Inflammatory macrophage treated with lipopolysaccharide for 1 hour (primary cell): ENCODE results near the gene MTFR1L.

Source experiments
- DNase-seq, 2 donors: peaks; one replicate each; pipeline ENCODE4 v3.0.0-alpha.2; 2020 to 2022

The MTFR1L gene

DNA sequence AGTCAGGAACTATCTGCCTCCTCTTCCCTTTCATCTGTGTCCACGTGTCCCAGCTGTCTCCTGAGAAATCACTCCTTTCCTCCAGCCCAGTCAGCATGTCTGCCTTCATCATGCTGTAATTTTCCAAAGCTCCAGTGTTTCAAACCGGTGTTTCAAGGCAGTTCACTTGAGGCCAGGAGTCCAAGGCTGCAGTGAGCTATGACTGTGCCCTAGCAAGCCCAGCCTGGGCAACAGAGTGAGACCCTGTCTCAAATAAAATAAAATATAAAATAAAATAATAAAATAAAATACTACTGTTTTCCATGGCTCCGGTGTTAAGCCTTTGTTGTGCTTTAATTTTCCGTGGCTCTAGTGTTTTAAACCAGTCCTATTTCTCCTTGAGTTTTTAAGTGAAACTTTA lies 27.6 kb upstream of the MTFR1L start:
- no peak for DNase-seq

DNA sequence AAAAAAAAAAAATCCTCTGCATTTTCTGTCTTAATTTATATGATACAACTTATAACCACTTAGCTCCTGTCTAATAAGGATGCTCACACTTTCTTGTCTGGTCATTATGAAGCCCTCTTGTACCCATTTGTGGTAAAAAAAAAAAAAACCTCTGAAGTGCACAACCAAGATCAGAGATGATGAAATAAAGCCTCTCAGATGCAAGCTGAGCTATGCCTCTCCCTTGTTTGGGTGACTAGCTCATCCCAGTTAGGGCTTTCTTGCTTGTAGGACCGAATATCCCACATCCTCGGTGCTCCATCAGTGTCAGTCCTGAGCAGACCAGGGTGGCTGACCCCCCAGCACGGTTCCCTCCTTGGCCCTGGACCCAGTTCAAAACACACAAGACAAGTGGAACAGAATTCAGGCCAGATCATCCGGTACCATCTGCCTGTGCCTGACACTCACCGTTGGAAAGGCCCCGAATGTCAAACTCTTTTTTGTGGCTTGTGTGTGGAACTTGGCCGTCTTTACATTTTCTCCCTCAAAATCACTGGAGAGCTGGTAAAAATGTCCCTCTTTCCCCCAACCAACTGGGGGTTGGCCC lies 26.1 kb upstream of the MTFR1L start:
- DNase-seq = no peak

GRCh38 chr1:25794325-25794724 lies 25.4 kb upstream of the MTFR1L start:
- no peak for DNase-seq

- DNase-seq = no peak
These were observed 24.5 kb upstream of the MTFR1L start for GRCh38 chr1:25795211-25795610.

- DNase-seq = no peak
These were observed 23.6 kb upstream of the MTFR1L start for GRCh38 chr1:25795946-25796810.

GRCh38 chr1:25796811-25797458 lies 22.8 kb upstream of the MTFR1L start:
- DNase-seq = peak in 1 of 2 donors; percentile 93

DNA sequence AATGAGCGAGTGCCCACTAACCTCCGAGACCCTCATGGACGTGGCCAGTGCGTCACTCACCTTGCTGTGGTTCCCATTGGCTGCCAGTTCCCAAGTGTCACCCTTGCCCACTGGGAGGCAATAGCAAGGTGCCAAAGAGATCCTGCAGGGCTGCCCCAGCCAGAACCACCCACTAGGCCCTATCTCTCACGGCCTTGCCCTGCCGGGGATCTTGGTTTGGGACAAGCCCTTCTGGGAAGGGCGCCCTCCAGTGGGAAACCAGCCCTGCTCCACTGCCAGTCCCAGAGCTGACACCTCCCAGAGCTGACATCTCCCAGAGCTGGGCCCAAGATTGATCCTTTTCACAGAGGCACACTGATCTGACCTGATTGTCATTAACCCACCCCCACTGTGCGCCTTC lies 21.8 kb upstream of the MTFR1L start:
- DNase-seq = peak in 1 of 2 donors; percentile 55

DNA sequence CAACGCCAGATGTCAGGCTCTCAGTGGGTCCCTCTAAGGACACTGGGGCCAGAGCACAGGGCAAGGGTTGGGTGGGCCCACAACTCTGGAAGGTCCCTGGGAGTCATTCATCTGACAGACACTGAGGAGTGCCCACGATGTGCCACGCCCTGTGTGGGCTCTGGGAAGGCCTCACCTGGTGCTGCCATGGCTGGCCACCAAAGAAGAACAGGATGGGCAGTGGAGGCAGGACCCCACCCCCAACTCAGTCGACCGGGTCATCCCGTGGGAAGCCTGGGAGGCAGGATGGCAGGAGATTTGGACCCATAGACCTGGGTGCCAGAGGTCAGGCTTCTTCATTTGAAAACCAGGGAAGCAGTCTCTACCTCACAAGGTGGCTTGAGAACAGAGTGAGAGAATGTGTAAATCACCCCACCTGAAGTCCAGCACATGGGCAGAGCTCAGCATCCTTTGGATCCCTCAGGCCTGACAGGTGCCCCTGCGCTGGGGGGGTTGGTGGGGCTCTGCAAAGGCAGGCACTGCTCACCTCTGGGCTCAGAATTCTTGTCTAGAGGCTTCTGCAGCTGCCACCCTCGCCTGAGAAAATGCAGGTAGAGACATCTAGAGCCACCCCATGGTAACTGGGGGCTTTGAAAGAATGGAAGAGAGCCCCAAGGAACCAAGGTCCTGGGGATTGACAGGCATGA lies 20.9 kb upstream of the MTFR1L start:
- no peak for DNase-seq

GRCh38 chr1:25799352-25799934 lies 20.3 kb upstream of the MTFR1L start:
- DNase-seq = no peak

- no peak for DNase-seq
These were observed 19.6 kb upstream of the MTFR1L start, which contains the start of gene SELENON for GRCh38 chr1:25799935-25800702. TSS of gene SELENON (plus strand) at chr1:25800193. CDS start at chr1:25800231, 38 bp downstream.

DNA sequence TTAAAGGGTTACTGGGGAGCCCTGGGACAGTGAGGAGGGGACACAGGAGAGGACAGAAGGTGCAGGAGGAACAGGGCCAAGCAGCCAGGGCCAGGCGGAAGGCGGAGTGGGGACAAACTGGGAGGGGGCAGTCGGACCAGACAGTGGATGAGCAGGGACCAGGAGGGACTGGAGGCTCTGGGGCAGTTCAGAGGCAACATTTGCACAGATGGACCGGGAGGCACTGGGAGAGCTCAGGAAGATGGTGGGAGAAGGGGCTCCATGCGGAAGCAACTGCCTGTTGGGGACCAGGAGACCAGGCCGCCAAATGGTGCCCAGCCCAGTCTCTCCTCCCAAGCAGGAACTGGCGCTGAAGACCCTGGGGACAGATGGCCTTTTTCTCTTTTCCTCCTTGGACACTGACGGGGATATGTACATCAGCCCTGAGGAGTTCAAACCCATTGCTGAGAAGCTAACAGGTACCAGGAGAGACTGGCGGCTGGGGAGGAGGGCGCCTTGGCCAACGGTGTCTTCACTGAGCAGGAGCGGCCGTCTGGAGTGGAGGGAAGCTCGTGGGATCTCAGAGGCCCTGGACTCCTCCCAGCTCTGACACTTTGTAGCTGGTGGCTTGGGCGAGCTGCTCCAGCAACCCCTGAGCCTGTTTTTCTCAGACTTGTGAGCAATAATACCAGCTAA lies 18.9 kb upstream of the MTFR1L start:
- DNase-seq = no peak

- DNase-seq = no peak
These were observed 16.8 kb upstream of the MTFR1L start for GRCh38 chr1:25802915-25803314.

DNA sequence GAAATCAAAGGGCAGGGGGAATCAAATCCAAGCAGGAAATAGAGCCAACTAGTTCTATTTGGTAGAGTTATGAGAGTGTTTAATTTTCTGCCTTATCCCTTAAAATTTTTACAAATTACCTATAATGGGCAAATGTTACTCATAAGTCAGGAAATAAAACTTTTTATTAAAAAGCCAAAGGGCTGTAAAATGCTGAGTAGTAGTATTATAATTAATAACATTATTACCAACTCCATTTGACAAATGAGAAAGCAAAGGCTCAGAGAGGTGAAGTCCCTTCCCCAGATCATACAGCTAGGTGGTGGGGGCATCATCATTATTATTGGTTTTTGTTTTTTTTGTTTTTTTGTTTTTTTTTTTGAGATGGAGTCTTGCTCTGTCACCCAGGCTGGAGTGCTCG lies 16.4 kb upstream of the MTFR1L start:
- DNase-seq = no peak

DNA sequence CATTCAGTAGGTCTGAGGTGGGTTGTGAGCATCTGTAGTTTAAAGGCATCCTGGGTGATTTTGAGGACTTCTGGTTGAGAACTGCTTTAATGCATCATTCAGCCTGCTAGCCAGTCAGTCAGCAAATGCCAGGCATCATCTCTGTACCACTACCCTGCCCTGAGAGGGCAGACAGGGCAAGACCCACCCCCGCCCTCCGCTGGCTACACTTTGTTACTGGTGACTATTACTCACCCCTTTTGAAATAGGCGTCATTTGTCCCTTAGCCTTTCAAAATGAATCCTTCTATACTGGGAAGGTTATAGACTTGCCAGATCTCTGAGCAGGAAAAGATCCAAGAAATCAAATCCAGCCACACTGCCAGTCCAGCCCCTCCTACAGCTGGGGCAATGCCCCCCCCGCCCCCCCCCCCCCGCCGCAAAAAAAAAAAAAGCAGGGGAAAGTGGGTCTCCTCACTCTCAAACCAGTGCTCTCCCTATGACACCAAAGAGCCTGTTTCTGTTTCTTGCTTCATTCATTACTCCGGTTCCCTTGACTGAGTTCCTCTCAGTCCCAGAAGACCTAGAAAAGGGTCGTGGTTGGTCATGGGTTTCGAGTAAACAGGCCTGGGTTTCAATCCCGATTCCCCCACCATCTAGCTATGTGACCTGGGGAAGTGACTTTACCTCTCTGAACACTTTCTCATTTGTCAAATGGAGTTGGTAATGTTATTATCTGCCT lies 15.3 kb upstream of the MTFR1L start:
- peak; percentile 66 to 77 for DNase-seq

GRCh38 chr1:25804964-25805862 lies 14.5 kb upstream of the MTFR1L start:
- DNase-seq = no peak

DNA sequence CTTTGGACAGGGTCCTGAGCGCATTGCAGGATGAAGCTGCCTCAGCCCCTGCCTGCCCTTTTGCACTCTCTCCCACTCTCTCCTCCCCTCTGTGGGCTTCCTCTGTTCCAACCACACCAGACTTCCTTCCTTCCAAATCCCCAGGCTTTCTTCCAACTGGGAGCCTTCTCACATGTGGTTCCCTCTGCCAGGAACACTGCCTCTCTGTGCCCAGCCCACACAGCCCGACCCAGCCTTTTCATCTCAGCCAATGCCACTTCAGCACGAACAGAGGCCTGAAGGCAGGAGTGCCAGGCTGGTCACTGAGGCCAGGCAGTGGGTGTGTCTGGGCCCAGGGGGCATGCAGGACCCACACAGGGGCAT lies 13.9 kb upstream of the MTFR1L start:
- no peak for DNase-seq

DNA sequence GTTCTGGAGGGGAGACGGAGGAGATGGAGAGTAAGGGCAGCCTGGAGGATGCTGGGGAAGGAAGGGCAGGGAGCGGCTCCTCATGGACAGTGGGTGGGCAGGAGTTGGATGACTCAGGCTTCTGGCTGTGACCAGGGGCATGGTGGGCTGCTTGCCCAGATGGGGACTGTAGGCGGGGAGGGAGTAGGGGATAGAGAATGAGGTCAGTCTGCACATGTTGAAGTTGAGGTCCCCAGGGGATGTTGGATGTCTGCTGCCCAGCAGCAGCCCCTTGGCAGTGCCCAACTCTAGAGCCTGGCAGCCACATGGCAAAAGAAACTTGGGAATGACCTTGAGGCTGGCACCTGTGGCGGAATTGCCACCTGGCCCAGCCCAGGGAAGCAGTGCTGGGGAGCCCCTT lies 13.3 kb upstream of the MTFR1L start:
- no peak for DNase-seq

DNA sequence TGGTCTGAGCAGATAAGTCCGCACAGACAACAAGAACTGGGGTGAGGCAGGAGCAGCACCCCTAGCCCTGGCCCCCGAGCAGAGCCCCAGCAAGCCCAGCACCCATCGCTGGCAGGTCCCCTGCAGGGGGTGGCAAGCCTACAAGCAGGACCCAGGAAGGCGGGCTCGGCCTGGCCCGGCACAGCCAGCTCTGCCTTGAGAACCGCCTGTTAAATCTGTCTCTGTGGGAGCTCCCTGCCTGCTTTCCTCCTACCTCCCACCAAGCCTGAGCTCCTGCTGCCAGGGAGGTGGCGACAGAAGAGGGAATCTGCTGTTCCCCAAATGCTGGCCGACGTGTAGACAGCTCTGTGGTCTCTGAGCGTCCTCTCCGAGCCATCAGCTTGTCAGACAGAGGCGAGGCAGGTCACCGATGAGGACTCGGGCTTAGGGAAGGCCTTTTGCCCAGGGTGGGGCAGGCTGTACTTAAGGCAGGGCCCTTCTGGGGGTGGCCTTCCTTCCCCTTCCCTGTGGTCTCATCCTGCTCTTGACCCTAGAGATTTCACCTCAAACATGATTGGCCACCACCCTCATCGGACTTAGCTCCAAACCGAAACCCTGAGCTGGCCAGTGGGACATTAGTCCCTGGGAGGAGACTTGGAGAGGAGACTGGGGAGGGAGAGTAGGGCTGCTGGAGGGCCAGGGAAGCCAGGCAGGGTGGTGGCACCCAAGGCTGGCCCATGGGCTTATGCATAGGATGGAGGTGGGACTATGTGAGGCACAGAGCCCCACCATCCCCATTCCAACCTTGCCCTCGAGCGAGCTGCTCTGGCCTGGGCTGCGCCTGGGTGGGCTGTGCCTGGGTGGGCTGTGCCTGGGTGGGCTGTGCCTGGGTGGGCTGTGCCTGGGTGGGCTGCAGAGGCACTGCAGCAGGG lies 12.0 kb upstream of the MTFR1L start:
- DNase-seq = no peak
